ENCODE data around the gene OVCH1.
"Not testable (repeated sequence)": the region's sequence is repeated elsewhere in the genome, so short reads cannot be mapped to it uniquely, and the experiment has no call there.

The OVCH1 gene

GRCh38 chr12:29414368-29414767 lies 83.1 kb downstream of the OVCH1 start:
- Histone ChIP-seq H2AFZ (ENCODE audit: low read length, unreplicated experiment) (no peak overlapping the region), H3K36me3 (ENCODE audit: insufficient read depth, low read length) (no peaks in the 10 kb centered on the region), H3K79me2 (ENCODE audit: control insufficient read depth, insufficient read depth, low read length, unreplicated experiment) (no peaks in the 10 kb centered on the region), H3K4me3 (ENCODE audit: low read depth, low read length) (no peak overlapping the region), H3K4me1 (ENCODE audit: control insufficient read depth, insufficient read depth, low read length, unreplicated experiment) (no peaks in the 10 kb centered on the region), H3K27ac (ENCODE audit: low read depth, low read length) (no peak overlapping the region), H3K27me3 (ENCODE audit: insufficient read depth, low read length) (no peaks in the 10 kb centered on the region)

GRCh38 chr12:29405561-29405960 lies 91.9 kb downstream of the OVCH1 start:
- Histone ChIP-seq H3K4me1 (ENCODE audit: control insufficient read depth, insufficient read depth, low read length, unreplicated experiment) (no peaks in the 10 kb centered on the region), H3K27me3 (ENCODE audit: insufficient read depth, low read length) (no peaks in the 10 kb centered on the region), H3K4me3 (ENCODE audit: low read depth, low read length) (no peak overlapping the region), H3K79me2 (ENCODE audit: control insufficient read depth, insufficient read depth, low read length, unreplicated experiment) (no peaks in the 10 kb centered on the region), H3K36me3 (ENCODE audit: insufficient read depth, low read length) (no peaks in the 10 kb centered on the region), H3K27ac (ENCODE audit: low read depth, low read length) (no peak overlapping the region), H2AFZ (ENCODE audit: low read length, unreplicated experiment) (no peak overlapping the region)

- Histone ChIP-seq H3K4me3 (ENCODE audit: low read depth, low read length) (no peak overlapping the region), H3K36me3 (ENCODE audit: insufficient read depth, low read length) (no peaks in the 10 kb centered on the region), H3K27me3 (ENCODE audit: insufficient read depth, low read length) (no peaks in the 10 kb centered on the region), H3K79me2 (ENCODE audit: control insufficient read depth, insufficient read depth, low read length, unreplicated experiment) (no peaks in the 10 kb centered on the region), H3K27ac (ENCODE audit: low read depth, low read length) (no peak overlapping the region), H2AFZ (ENCODE audit: low read length, unreplicated experiment) (no peak overlapping the region), H3K4me1 (ENCODE audit: control insufficient read depth, insufficient read depth, low read length, unreplicated experiment) (no peaks in the 10 kb centered on the region)
These were observed 93.5 kb downstream of the OVCH1 start for GRCh38 chr12:29403991-29404390.

GRCh38 chr12:29402437-29402836 lies 95.0 kb downstream of the OVCH1 start:
- Histone ChIP-seq H3K79me2 (ENCODE audit: control insufficient read depth, insufficient read depth, low read length, unreplicated experiment) (no peaks in the 10 kb centered on the region), H3K36me3 (ENCODE audit: insufficient read depth, low read length) (no peaks in the 10 kb centered on the region), H3K27ac (ENCODE audit: low read depth, low read length) (no peak overlapping the region), H3K27me3 (ENCODE audit: insufficient read depth, low read length) (no peaks in the 10 kb centered on the region), H2AFZ (ENCODE audit: low read length, unreplicated experiment) (no peak overlapping the region), H3K4me1 (ENCODE audit: control insufficient read depth, insufficient read depth, low read length, unreplicated experiment) (no peaks in the 10 kb centered on the region), H3K4me3 (ENCODE audit: low read depth, low read length) (no peak overlapping the region)

GRCh38 chr12:29398495-29398894 lies 99.0 kb downstream of the OVCH1 start:
- no peaks in the 10 kb centered on the region for H3K4me1 ChIP-seq (ENCODE audit: control insufficient read depth, insufficient read depth, low read length, unreplicated experiment)
- no peaks in the 10 kb centered on the region for H3K79me2 ChIP-seq (ENCODE audit: control insufficient read depth, insufficient read depth, low read length, unreplicated experiment)
- H3K27ac ChIP-seq (ENCODE audit: low read depth, low read length): no peak overlapping the region
- no peak overlapping the region for H3K4me3 ChIP-seq (ENCODE audit: low read depth, low read length)
- no peak overlapping the region for H2AFZ ChIP-seq (ENCODE audit: low read length, unreplicated experiment)
- H3K36me3 ChIP-seq (ENCODE audit: insufficient read depth, low read length): no peaks in the 10 kb centered on the region
- no peaks in the 10 kb centered on the region for H3K27me3 ChIP-seq (ENCODE audit: insufficient read depth, low read length)

- Histone ChIP-seq H3K27me3 (ENCODE audit: insufficient read depth, low read length) (no peaks in the 10 kb centered on the region), H3K36me3 (ENCODE audit: insufficient read depth, low read length) (no peaks in the 10 kb centered on the region), H3K79me2 (ENCODE audit: control insufficient read depth, insufficient read depth, low read length, unreplicated experiment) (no peaks in the 10 kb centered on the region), H3K4me1 (ENCODE audit: control insufficient read depth, insufficient read depth, low read length, unreplicated experiment) (no peaks in the 10 kb centered on the region), H3K27ac (ENCODE audit: low read depth, low read length) (no peak overlapping the region), H3K4me3 (ENCODE audit: low read depth, low read length) (no peak overlapping the region), H2AFZ (ENCODE audit: low read length, unreplicated experiment) (no peak overlapping the region)
These were observed 100.7 kb downstream of the OVCH1 start for GRCh38 chr12:29396774-29397173.

GRCh38 chr12:29395356-29395755 lies 102.1 kb downstream of the OVCH1 start:
- Histone ChIP-seq H3K27me3 (ENCODE audit: insufficient read depth, low read length) (no peaks in the 10 kb centered on the region), H3K4me3 (ENCODE audit: low read depth, low read length) (no peak overlapping the region), H3K27ac (ENCODE audit: low read depth, low read length) (no peak overlapping the region), H3K36me3 (ENCODE audit: insufficient read depth, low read length) (no peaks in the 10 kb centered on the region), H3K79me2 (ENCODE audit: control insufficient read depth, insufficient read depth, low read length, unreplicated experiment) (no peaks in the 10 kb centered on the region), H2AFZ (ENCODE audit: low read length, unreplicated experiment) (no peak overlapping the region), H3K4me1 (ENCODE audit: control insufficient read depth, insufficient read depth, low read length, unreplicated experiment) (no peaks in the 10 kb centered on the region)

- not testable (repeated sequence) for H2AFZ ChIP-seq (ENCODE audit: low read length, unreplicated experiment); H3K27ac ChIP-seq (ENCODE audit: low read depth, low read length); H3K79me2 ChIP-seq (ENCODE audit: control insufficient read depth, insufficient read depth, low read length, unreplicated experiment); H3K36me3 ChIP-seq (ENCODE audit: insufficient read depth, low read length); H3K4me1 ChIP-seq (ENCODE audit: control insufficient read depth, insufficient read depth, low read length, unreplicated experiment); H3K4me3 ChIP-seq (ENCODE audit: low read depth, low read length); H3K27me3 ChIP-seq (ENCODE audit: insufficient read depth, low read length)
These were observed 107.1 kb downstream of the OVCH1 start for GRCh38 chr12:29390419-29390818.

GRCh38 chr12:29389295-29389919 lies 108.1 kb downstream of the OVCH1 start:
- H3K27ac ChIP-seq (ENCODE audit: low read depth, low read length): no peak overlapping the region
- no peaks in the 10 kb centered on the region for H3K36me3 ChIP-seq (ENCODE audit: insufficient read depth, low read length)
- H3K4me3 ChIP-seq (ENCODE audit: low read depth, low read length): no peak overlapping the region
- no peaks in the 10 kb centered on the region for H3K79me2 ChIP-seq (ENCODE audit: control insufficient read depth, insufficient read depth, low read length, unreplicated experiment)
- H3K27me3 ChIP-seq (ENCODE audit: insufficient read depth, low read length): no peaks in the 10 kb centered on the region
- no peaks in the 10 kb centered on the region for H3K4me1 ChIP-seq (ENCODE audit: control insufficient read depth, insufficient read depth, low read length, unreplicated experiment)
- no peak overlapping the region for H2AFZ ChIP-seq (ENCODE audit: low read length, unreplicated experiment)

- not testable (repeated sequence) for H3K36me3 ChIP-seq (ENCODE audit: insufficient read depth, low read length)
These were observed 111.3 kb downstream of the OVCH1 start for GRCh38 chr12:29386084-29386680.

GRCh38 chr12:29385194-29385593 lies 112.3 kb downstream of the OVCH1 start:
- not testable (repeated sequence) for H3K36me3 ChIP-seq (ENCODE audit: insufficient read depth, low read length); H3K4me3 ChIP-seq (ENCODE audit: low read depth, low read length); H3K27me3 ChIP-seq (ENCODE audit: insufficient read depth, low read length); H3K79me2 ChIP-seq (ENCODE audit: control insufficient read depth, insufficient read depth, low read length, unreplicated experiment); H3K27ac ChIP-seq (ENCODE audit: low read depth, low read length); H2AFZ ChIP-seq (ENCODE audit: low read length, unreplicated experiment); H3K4me1 ChIP-seq (ENCODE audit: control insufficient read depth, insufficient read depth, low read length, unreplicated experiment)

More at GRCh38 chr12:29386084-29386680, 111.3 kb downstream of the OVCH1 start:
- H3K27ac ChIP-seq (ENCODE audit: low read depth, low read length); H3K4me1 ChIP-seq (ENCODE audit: control insufficient read depth, insufficient read depth, low read length, unreplicated experiment); H3K4me3 ChIP-seq (ENCODE audit: low read depth, low read length); H3K27me3 ChIP-seq (ENCODE audit: insufficient read depth, low read length); H2AFZ ChIP-seq (ENCODE audit: low read length, unreplicated experiment); H3K79me2 ChIP-seq (ENCODE audit: control insufficient read depth, insufficient read depth, low read length, unreplicated experiment): not testable (repeated sequence)
